Natural killer cell (primary cell): ENCODE data around the gene RFX6. TPM values are rescaled to one million over a fixed set of nuclear protein-coding genes. Genes with fewer than 3 reads are reported as not detected.

Source experiments
- ATAC-seq, 3 donors: fragments of 150-1000 bp in 2 of 3; fragments of 200-7000 bp in 1 of 3; cut with Tn5 transposase; 1 replicate in 1 of 3; 2 replicates in 2 of 3; pipeline ENCODE4 v1.10.0; 2021; ENCODE audit warnings: mild to moderate bottlenecking in 2 of 3, moderate library complexity in 2 of 3
- DNase-seq, 2 donors: peaks; one replicate each; pipeline versions ENCODE4 v3.0.0 to v3.0.0-alpha.2; 2013 to 2021; ENCODE audit warnings: mixed read lengths in 1 of 2
- H3K27ac ChIP-seq: one replicate; pipeline ENCODE4 v1.5.1; 2013; ENCODE audit warnings: mild to moderate bottlenecking, low read length
- H3K27me3 ChIP-seq: one replicate; pipeline ENCODE4 v1.6.1; 2013; ENCODE audit warnings: low read length; ENCODE audit not compliant: control insufficient read depth, insufficient read depth
- H3K36me3 ChIP-seq: one replicate; pipeline ENCODE4 v1.6.1; 2013; ENCODE audit warnings: low read length; ENCODE audit not compliant: control insufficient read depth, insufficient read depth
- H3K4me1 ChIP-seq: one replicate; pipeline ENCODE4 v1.6.1; 2013; ENCODE audit warnings: low read length; ENCODE audit not compliant: control insufficient read depth, insufficient read depth
- H3K4me3 ChIP-seq: one replicate; pipeline ENCODE4 v1.5.1; 2013; ENCODE audit warnings: low read length
- H3K9me3 ChIP-seq: one replicate; pipeline ENCODE4 v1.6.1; 2013; ENCODE audit warnings: low read length; ENCODE audit not compliant: control insufficient read depth, insufficient read depth
- H3K27ac Mint-ChIP-seq, 2 donors: one replicate each; pipeline ENCODE4 v1.8.0; 2022; ENCODE audit warnings: mild to moderate bottlenecking in 2 of 2, mixed read lengths in 2 of 2, moderate library complexity in 1 of 2
- H3K27me3 Mint-ChIP-seq, 2 donors: one replicate each; pipeline ENCODE4 v1.8.0; 2022; ENCODE audit warnings: low read depth in 2 of 2, mixed read lengths in 2 of 2
- H3K36me3 Mint-ChIP-seq: one replicate; pipeline ENCODE4 v1.8.0; 2022; ENCODE audit warnings: mixed read lengths
- H3K4me1 Mint-ChIP-seq, 2 donors: one replicate each; pipeline ENCODE4 v1.8.0; 2022; ENCODE audit warnings: mixed read lengths in 2 of 2
- H3K4me3 Mint-ChIP-seq: one replicate; pipeline ENCODE4 v1.8.0; 2022; ENCODE audit warnings: mild to moderate bottlenecking, moderate library complexity, mixed read lengths
- H3K9me3 Mint-ChIP-seq, 2 donors: one replicate each; pipeline ENCODE4 v1.8.0; 2022; ENCODE audit warnings: mixed read lengths in 2 of 2
- CTCF ChIP-seq: fragments of 200-600 bp; IDR thresholded peaks from one replicate; pipeline ENCODE4 v1.8.0; 2022; ENCODE audit warnings: antibody characterized with exemption
- WGBS: methylation state at CpG from one replicate; pipeline ENCODE4 v1.1.7; 2013; ENCODE audit warnings: missing lambda C conversion rate; ENCODE audit not compliant: insufficient coverage; 5-methylcytosine and 5-hydroxymethylcytosine counted together
- intact Hi-C: fragments of 100-400 bp; cut with micrococcal nuclease; formaldehyde crosslinking; loops from one replicate; pipeline ENCODE4 v1.14.2; 2022
- total RNA-seq, 4 donors: library from RNA; stranded (reverse); fragments of 120-200 nt in 1 of 4; gene quantifications; one replicate each; pipeline versions ENCODE4 v1.2.3 to v1.2.4, GENCODE V29; 2013 to 2022

Gene RFX6
- total RNA-seq, 3 donors from 2014 or later (not counting 1 experiment from before 2014, with no cell fraction given), result not detected

GRCh38 chr6:116971959-116972358 is 94.9 kb downstream of the RFX6 start:
- no peak for ATAC-seq
- Mint-ChIP-seq H3K27ac (no peak overlapping the region), H3K27me3 (peaks cover 0 to 3% of the 10 kb centered on the region in 2 donors), H3K9me3 (no peaks in the 10 kb centered on the region), H3K4me1 (no peaks in the 10 kb centered on the region), H3K4me3 (no peak overlapping the region), H3K36me3 (no peaks in the 10 kb centered on the region)
- Histone ChIP-seq H3K4me3 (no peak overlapping the region), H3K9me3 (no peaks in the 10 kb centered on the region), H3K4me1 (no peaks in the 10 kb centered on the region), H3K27me3 (no peaks in the 10 kb centered on the region), H3K27ac (no peak overlapping the region), H3K36me3 (no peaks in the 10 kb centered on the region)
- DNase-seq, result peak in 1 of 2 donors; percentile 27
- no peak for TF ChIP-seq CTCF
- intact Hi-C loops, result no loop called here
- WGBS, result 0% methylated on average over 1 of the region's 1 CpG

GRCh38 chr6:116973976-116974375 is 96.9 kb downstream of the RFX6 start:
- Histone ChIP-seq H3K36me3 (no peaks in the 10 kb centered on the region), H3K4me1 (no peaks in the 10 kb centered on the region), H3K27ac (no peak overlapping the region), H3K27me3 (no peaks in the 10 kb centered on the region), H3K9me3 (no peaks in the 10 kb centered on the region), H3K4me3 (no peak overlapping the region)
- H3K27me3 Mint-ChIP-seq, result no peaks in the 10 kb centered on the region
- TF ChIP-seq CTCF, result no peak
- intact Hi-C loops, result no loop called here
- ATAC-seq (no peak), DNase-seq (no peak)
- 91% methylated on average over 5 of the region's 5 CpGs for WGBS
- H3K4me3 Mint-ChIP-seq, result no peak overlapping the region
- H3K4me1 Mint-ChIP-seq, result no peaks in the 10 kb centered on the region
- no peaks in the 10 kb centered on the region for H3K36me3 Mint-ChIP-seq
- no peaks in the 10 kb centered on the region for H3K9me3 Mint-ChIP-seq
- no peak overlapping the region for H3K27ac Mint-ChIP-seq

GRCh38 chr6:116974526-116975316 is 97.7 kb downstream of the RFX6 start:
- no peak overlapping the region for H3K27ac ChIP-seq
- TF ChIP-seq CTCF, result no peak
- H3K4me3 ChIP-seq, result no peak overlapping the region
- no peaks in the 10 kb centered on the region for H3K4me1 ChIP-seq
- H3K36me3 Mint-ChIP-seq, result no peaks in the 10 kb centered on the region
- no peak overlapping the region for H3K4me3 Mint-ChIP-seq
- intact Hi-C loops, result no loop called here
- H3K36me3 ChIP-seq, result no peaks in the 10 kb centered on the region
- H3K9me3 Mint-ChIP-seq, result no peaks in the 10 kb centered on the region
- H3K4me1 Mint-ChIP-seq, result no peaks in the 10 kb centered on the region
- ATAC-seq (no peak), DNase-seq (no peak)
- H3K9me3 ChIP-seq, result no peaks in the 10 kb centered on the region
- H3K27me3 ChIP-seq, result no peaks in the 10 kb centered on the region
- no peaks in the 10 kb centered on the region for H3K27me3 Mint-ChIP-seq
- 86% methylated on average over 5 of the region's 5 CpGs for WGBS
- H3K27ac Mint-ChIP-seq, result no peak overlapping the region

- Mint-ChIP-seq H3K27ac (no peak overlapping the region), H3K4me1 (no peaks in the 10 kb centered on the region), H3K36me3 (no peaks in the 10 kb centered on the region), H3K4me3 (no peak overlapping the region), H3K27me3 (no peaks in the 10 kb centered on the region), H3K9me3 (no peaks in the 10 kb centered on the region)
- H3K4me3 ChIP-seq, result no peak overlapping the region
- no peaks in the 10 kb centered on the region for H3K36me3 ChIP-seq
- no peaks in the 10 kb centered on the region for H3K27me3 ChIP-seq
- 91% methylated on average over 2 of the region's 3 CpGs for WGBS
- intact Hi-C loops, result no loop called here
- TF ChIP-seq CTCF, result no peak
- H3K27ac ChIP-seq, result no peak overlapping the region
- H3K9me3 ChIP-seq, result no peaks in the 10 kb centered on the region
- DNase-seq (no peak), ATAC-seq (peak in 1 of 3 donors; percentile 24)
- no peaks in the 10 kb centered on the region for H3K4me1 ChIP-seq
Observed at GRCh38 chr6:116975600-116975999, 98.6 kb downstream of the RFX6 start.
